ENCODE results near the gene PON3. TPM values are rescaled to one million over a fixed set of nuclear protein-coding genes. Genes with fewer than 3 reads are reported as not detected.

Gene PON3

DNA sequence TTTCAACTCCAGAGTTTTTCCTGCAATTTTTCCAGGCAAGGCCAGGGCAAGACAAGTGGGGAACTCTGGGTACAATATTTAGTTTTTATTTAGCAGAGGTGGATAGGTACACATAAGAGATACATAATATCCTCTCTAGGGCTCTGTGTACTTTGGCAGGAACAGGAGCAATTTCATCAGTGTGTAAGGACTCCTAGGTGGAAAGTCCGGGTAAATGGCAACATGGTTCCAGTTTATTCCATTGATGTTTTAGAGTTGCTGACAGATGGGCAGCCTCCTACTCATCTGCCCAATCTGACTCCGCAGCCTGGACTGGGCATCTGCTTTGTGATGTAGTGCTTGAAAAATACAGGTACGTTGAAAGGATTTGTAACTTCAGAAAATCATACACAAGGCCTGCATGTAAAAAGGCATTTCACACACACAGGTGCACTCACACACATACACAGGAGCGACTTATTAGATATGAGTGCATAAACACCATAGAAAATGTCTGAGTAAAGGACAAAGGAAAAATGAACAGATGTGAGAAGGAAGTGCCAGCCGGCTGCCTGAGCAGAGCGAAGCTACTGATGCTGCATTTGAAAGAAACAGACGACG is 77.6 kb downstream of the PON3 start:
- H3K4me3 ChIP-seq (ENCODE audit: low read length): no peak overlapping the region

GRCh38 chr7:95317966-95318365 is 78.2 kb downstream of the PON3 start:
- no peak overlapping the region for H3K4me3 ChIP-seq (ENCODE audit: low read length)
- H3K9ac ChIP-seq (ENCODE audit: low read depth, low read length): no peak overlapping the region

More for the DNA sequence above, 77.6 kb downstream of the PON3 start:
- Histone ChIP-seq H3K9me3 (replicated peaks; ENCODE audit: low read length) (no peaks in the 10 kb centered on the region), H3K4me1 (ENCODE audit: control insufficient read depth, insufficient read depth, low read length) (no peaks in the 10 kb centered on the region), H3K36me3 (ENCODE audit: insufficient read depth, low read length) (no peaks in the 10 kb centered on the region), H3K27me3 (ENCODE audit: control insufficient read depth, insufficient read depth, low read length) (no peaks in the 10 kb centered on the region), H3K9ac (ENCODE audit: low read depth, low read length) (no peak overlapping the region), H3K4me2 (ENCODE audit: low read length) (no peak overlapping the region)

DNA sequence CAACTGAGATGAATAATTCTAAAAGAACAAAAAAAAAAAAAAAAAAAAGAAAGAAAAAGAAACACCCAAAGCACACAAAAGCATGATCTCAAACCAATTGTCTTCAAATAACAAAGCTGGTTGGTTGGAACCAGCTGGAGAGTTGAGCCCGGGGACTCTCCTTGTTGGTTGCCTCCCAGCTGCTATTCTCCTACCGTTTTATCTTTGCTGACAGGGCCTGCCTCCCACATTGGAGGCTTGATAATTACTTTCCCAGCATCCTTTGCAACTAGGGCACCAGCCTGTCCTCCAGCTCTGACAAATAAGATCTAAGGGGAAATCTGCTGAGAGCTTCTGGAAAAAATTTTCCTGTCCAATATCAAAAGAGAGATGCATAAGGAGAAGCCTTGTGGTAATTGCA is 78.6 kb downstream of the PON3 start:
- H3K36me3 ChIP-seq (ENCODE audit: insufficient read depth, low read length): no peaks in the 10 kb centered on the region
- no peak overlapping the region for H3K4me3 ChIP-seq (ENCODE audit: low read length)
- no peak overlapping the region for H3K9ac ChIP-seq (ENCODE audit: low read depth, low read length)
- H3K4me2 ChIP-seq (ENCODE audit: low read length): no peak overlapping the region
- no peaks in the 10 kb centered on the region for H3K4me1 ChIP-seq (ENCODE audit: control insufficient read depth, insufficient read depth, low read length)
- H3K27me3 ChIP-seq (ENCODE audit: control insufficient read depth, insufficient read depth, low read length): no peaks in the 10 kb centered on the region
- H3K9me3 ChIP-seq (replicated peaks; ENCODE audit: low read length): no peaks in the 10 kb centered on the region

More at GRCh38 chr7:95317966-95318365, 78.2 kb downstream of the PON3 start:
- Histone ChIP-seq H3K9me3 (replicated peaks; ENCODE audit: low read length) (no peaks in the 10 kb centered on the region), H3K27me3 (ENCODE audit: control insufficient read depth, insufficient read depth, low read length) (no peaks in the 10 kb centered on the region), H3K4me2 (ENCODE audit: low read length) (no peak overlapping the region), H3K4me1 (ENCODE audit: control insufficient read depth, insufficient read depth, low read length) (no peaks in the 10 kb centered on the region), H3K36me3 (ENCODE audit: insufficient read depth, low read length) (no peaks in the 10 kb centered on the region)

DNA sequence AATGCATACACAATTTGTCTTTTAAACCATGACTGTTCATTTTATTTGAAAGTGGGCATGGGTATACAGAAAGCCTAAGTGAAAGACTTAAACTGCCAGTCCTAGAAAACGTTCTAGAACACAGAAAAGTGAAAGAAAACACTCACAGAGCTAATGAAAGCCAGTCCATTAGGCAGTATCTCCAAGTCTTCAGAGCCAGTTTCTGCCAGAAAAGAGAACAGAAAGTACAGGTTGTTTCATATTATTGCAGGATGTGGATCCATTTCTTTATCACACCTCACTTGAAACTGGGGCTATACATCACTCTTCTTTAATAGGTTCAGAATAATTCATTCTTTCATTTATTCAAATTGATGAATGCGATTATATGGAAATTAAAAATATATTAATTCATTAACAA is 79.6 kb downstream of the PON3 start:
- no peaks in the 10 kb centered on the region for H3K36me3 ChIP-seq (ENCODE audit: insufficient read depth, low read length)
- H3K4me2 ChIP-seq (ENCODE audit: low read length): no peak overlapping the region
- H3K9me3 ChIP-seq (replicated peaks; ENCODE audit: low read length): no peaks in the 10 kb centered on the region
- H3K4me3 ChIP-seq (ENCODE audit: low read length): no peak overlapping the region
- no peak overlapping the region for H3K9ac ChIP-seq (ENCODE audit: low read depth, low read length)
- no peaks in the 10 kb centered on the region for H3K27me3 ChIP-seq (ENCODE audit: control insufficient read depth, insufficient read depth, low read length)
- no peaks in the 10 kb centered on the region for H3K4me1 ChIP-seq (ENCODE audit: control insufficient read depth, insufficient read depth, low read length)

GRCh38 chr7:95312561-95312960 is 83.6 kb downstream of the PON3 start:
- Histone ChIP-seq H3K9ac (ENCODE audit: low read depth, low read length) (no peak overlapping the region), H3K4me3 (ENCODE audit: low read length) (no peak overlapping the region), H3K27me3 (ENCODE audit: control insufficient read depth, insufficient read depth, low read length) (no peaks in the 10 kb centered on the region), H3K9me3 (replicated peaks; ENCODE audit: low read length) (no peaks in the 10 kb centered on the region), H3K4me1 (ENCODE audit: control insufficient read depth, insufficient read depth, low read length) (peaks cover 7% of the 10 kb centered on the region), H3K36me3 (ENCODE audit: insufficient read depth, low read length) (no peaks in the 10 kb centered on the region), H3K4me2 (ENCODE audit: low read length) (no peak overlapping the region)

DNA sequence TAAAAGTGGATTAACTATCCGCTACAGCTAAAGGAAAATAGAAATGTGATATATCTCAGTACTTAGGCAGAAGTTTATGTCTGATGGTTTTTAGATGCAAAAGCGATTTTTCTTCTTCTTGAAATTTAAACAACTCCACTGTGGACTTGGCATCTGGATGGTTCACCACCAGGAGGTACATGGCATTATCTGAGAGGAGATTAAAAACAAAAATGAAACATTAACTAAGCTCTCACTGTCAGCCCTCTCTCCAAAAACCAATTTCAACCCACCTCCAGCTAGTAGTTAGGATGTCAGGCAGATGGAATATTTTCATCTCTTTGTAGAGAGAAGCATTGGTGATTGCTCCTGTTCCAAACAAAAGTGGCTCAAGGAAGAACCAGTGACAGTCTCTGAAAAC is 84.8 kb downstream of the PON3 start:
- Histone ChIP-seq H3K4me3 (ENCODE audit: low read length) (no peak overlapping the region), H3K9ac (ENCODE audit: low read depth, low read length) (no peak overlapping the region), H3K27me3 (ENCODE audit: control insufficient read depth, insufficient read depth, low read length) (peaks cover 2% of the 10 kb centered on the region), H3K9me3 (replicated peaks; ENCODE audit: low read length) (no peaks in the 10 kb centered on the region), H3K4me2 (ENCODE audit: low read length) (no peak overlapping the region), H3K4me1 (ENCODE audit: control insufficient read depth, insufficient read depth, low read length) (peaks cover 7% of the 10 kb centered on the region), H3K36me3 (ENCODE audit: insufficient read depth, low read length) (no peaks in the 10 kb centered on the region)

- Histone ChIP-seq H3K4me1 (ENCODE audit: control insufficient read depth, insufficient read depth, low read length) (peaks cover 7% of the 10 kb centered on the region), H3K9me3 (replicated peaks; ENCODE audit: low read length) (no peaks in the 10 kb centered on the region), H3K4me3 (ENCODE audit: low read length) (no peak overlapping the region), H3K4me2 (ENCODE audit: low read length) (no peak overlapping the region), H3K27me3 (ENCODE audit: control insufficient read depth, insufficient read depth, low read length) (peaks cover 4% of the 10 kb centered on the region), H3K9ac (ENCODE audit: low read depth, low read length) (no peak overlapping the region), H3K36me3 (ENCODE audit: insufficient read depth, low read length) (no peaks in the 10 kb centered on the region)
These were observed 86.2 kb downstream of the PON3 start for GRCh38 chr7:95309951-95310350.

Small RNAs within 50 kb of the gene (small RNA-seq; reads per million reads assigned to genes)
- gene AC004022.2: not detected

All from skeletal muscle satellite cell (primary cell).